Loucy (cell line): Measurements from ENCODE around the gene SLC4A1.

Source experiments
- CTCF ChIP-seq: fragments of 200-600 bp; sonication (generic); conservative IDR thresholded peaks from 2 replicates; pipeline ENCODE4 v1.5.1; 2014; ENCODE audit warnings: mild to moderate bottlenecking, antibody characterized with exemption, low read length
- EZH2phosphoT487 ChIP-seq: fragments of 200-600 bp; IDR thresholded peaks from 2 replicates; pipeline ENCODE4 v1.6.1; 2018; ENCODE audit warnings: antibody characterized with exemption, mild to moderate bottlenecking, moderate library complexity, borderline replicate concordance

DNA sequence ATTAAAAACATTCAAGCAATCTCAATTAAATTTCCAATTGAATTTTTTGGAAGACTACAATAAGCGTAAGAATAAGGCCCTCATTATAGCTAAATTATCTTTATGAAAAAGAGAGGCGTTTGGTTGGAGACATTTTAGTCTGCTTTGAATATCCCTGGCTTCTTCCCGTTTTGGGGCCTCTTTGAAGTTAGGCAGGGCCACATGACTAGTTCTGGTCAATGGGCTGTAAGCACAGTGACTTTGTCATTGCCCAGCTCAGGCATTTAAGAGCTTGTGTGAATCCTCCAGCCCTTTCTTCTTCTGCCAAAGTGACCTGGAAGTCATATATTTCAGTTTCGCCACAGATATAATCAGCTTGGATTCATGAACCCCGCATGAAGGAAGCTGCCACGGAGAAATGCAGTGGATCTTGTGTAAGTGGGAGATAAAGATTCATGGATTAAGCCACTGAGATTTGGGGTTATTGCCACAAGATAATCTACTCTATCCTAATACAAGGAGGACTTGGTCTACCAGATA is 26.8 kb downstream of the SLC4A1 start:
- TF ChIP-seq CTCF (no peak), EZH2phosphoT487 (no peak)
